K562 (cell line): ENCODE measurements around the gene SPRED2. TPM values are rescaled to one million over a fixed set of nuclear protein-coding genes. Genes with fewer than 3 reads are reported as not detected.
A peak's percentile ranks its signal among the peaks of the same experiment; 100 is the strongest.

ENCODE experiments used
- BCOR ChIP-seq: fragments of 450-650 bp; IDR thresholded peaks from 2 replicates; pipeline ENCODE4 v1.6.1; 2016
- BHLHE40 ChIP-seq: IDR thresholded peaks from 2 replicates; pipeline ENCODE4 v1.6.1; 2011; ENCODE audit warnings: low read length, improper control_type of control experiment
- CHD1 ChIP-seq: fragments of 200-600 bp; sonication (generic); IDR thresholded peaks from one replicate; pipeline ENCODE4 v1.6.1; 2012; ENCODE audit warnings: mild to moderate bottlenecking, moderate library complexity, low read length, inconsistent platforms
- CREB3 ChIP-seq: fragments of 450-650 bp; conservative IDR thresholded peaks from 2 replicates; pipeline ENCODE4 v1.6.1; 2016; ENCODE audit warnings: missing genetic modification characterization, low read depth, mild to moderate bottlenecking, missing compliant biosample characterization, moderate library complexity
- E2F5 ChIP-seq: sonication (generic); formaldehyde crosslinking; IDR thresholded peaks from 2 replicates; pipeline ENCODE4 v1.8.0; 2022; ENCODE audit warnings: mild to moderate bottlenecking, missing genetic modification reagents
- ETV6 ChIP-seq, 3 experiments: fragments of 150-350 bp in 1 of 3; sonication (generic) in 1 of 3; formaldehyde crosslinking in 1 of 3; IDR thresholded peaks; 2 replicates each; pipeline versions ENCODE4 v1.6.1 to v1.8.0; 2014 to 2022; ENCODE audit warnings: borderline replicate concordance in 2 of 3, low read depth in 2 of 3, antibody characterized with exemption in 1 of 3, low read length in 1 of 3, mild to moderate bottlenecking in 1 of 3, missing genetic modification reagents in 1 of 3
- FOSL1 ChIP-seq: fragments of 200-800 bp; sonication (Bioruptor generic); conservative IDR thresholded peaks from 2 replicates; pipeline ENCODE4 v1.6.1; 2016; ENCODE audit warnings: missing genetic modification characterization, missing compliant biosample characterization
- IRF1 ChIP-seq: sonication (generic); formaldehyde crosslinking; IDR thresholded peaks from 2 replicates; pipeline ENCODE4 v1.8.0; 2022; ENCODE audit warnings: missing genetic modification reagents, mild to moderate bottlenecking, borderline replicate concordance
- L3MBTL2 ChIP-seq: fragments of 450-650 bp; IDR thresholded peaks from 2 replicates; pipeline ENCODE4 v1.6.1; 2016; ENCODE audit warnings: mild to moderate bottlenecking, moderate library complexity
- LEF1 ChIP-seq: fragments of 450-650 bp; IDR thresholded peaks from 2 replicates; pipeline ENCODE4 v1.6.1; 2016; ENCODE audit warnings: mild to moderate bottlenecking
- MAZ ChIP-seq, 2 experiments: fragments of 450-650 bp in 1 of 2; sonication (generic) in 1 of 2; formaldehyde crosslinking; IDR thresholded peaks in 1 of 2; conservative IDR thresholded peaks in 1 of 2; 2 replicates each; pipeline versions ENCODE4 v1.4.0 to v1.5.0; 2020; ENCODE audit warnings: mild to moderate bottlenecking in 1 of 2, missing genetic modification reagents in 1 of 2
- MCM7 ChIP-seq, 2 experiments: fragments of 450-650 bp; IDR thresholded peaks; 2 replicates each; pipeline ENCODE4 v1.6.1; 2016 to 2018
- MLX ChIP-seq, 2 experiments: fragments of 450-650 bp in 1 of 2; sonication (generic) in 1 of 2; formaldehyde crosslinking; conservative IDR thresholded peaks; 2 replicates each; pipeline versions ENCODE4 v1.4.0 to v1.8.1; 2020 to 2022; ENCODE audit warnings: mild to moderate bottlenecking in 1 of 2, missing genetic modification reagents in 1 of 2
- MTA2 ChIP-seq: fragments of 450-650 bp; IDR thresholded peaks from 2 replicates; pipeline ENCODE4 v1.6.1; 2016; ENCODE audit warnings: low read depth
- NUFIP1 ChIP-seq: fragments of 450-650 bp; IDR thresholded peaks from 2 replicates; pipeline ENCODE4 v1.6.1; 2018; ENCODE audit not compliant: partially characterized antibody
- PCBP2 ChIP-seq: fragments of 200-400 bp; formaldehyde crosslinking; IDR thresholded peaks from 2 replicates; pipeline ENCODE4 v1.6.1; 2018; ENCODE audit warnings: low read length, low read depth, mild to moderate bottlenecking, moderate library complexity; ENCODE audit not compliant: poor library complexity, severe bottlenecking
- SIN3A ChIP-seq, 2 experiments: fragments of 150-350 bp in 1 of 2; IDR thresholded peaks; 2 replicates each; pipeline ENCODE4 v1.6.1; 2011 to 2016; ENCODE audit warnings: borderline replicate concordance in 2 of 2, low read depth in 2 of 2, low read length in 2 of 2, mild to moderate bottlenecking in 2 of 2, moderate library complexity in 2 of 2; ENCODE audit not compliant: control insufficient read depth in 1 of 2
- TCF7L2 ChIP-seq: fragments of 150-350 bp; IDR thresholded peaks from 2 replicates; pipeline ENCODE4 v1.6.1; 2016; ENCODE audit warnings: low read depth, mild to moderate bottlenecking, low read length, moderate library complexity
- TRIM24 ChIP-seq, 2 experiments: fragments of 450-650 bp; IDR thresholded peaks; 2 replicates each; pipeline ENCODE4 v1.6.1; 2016
- XRCC4 ChIP-seq: IDR thresholded peaks from one replicate; pipeline ENCODE4 v1.6.1; 2011; ENCODE audit not compliant: insufficient read depth, insufficient read length; ENCODE audit errors: extremely low read depth
- ZBTB17 ChIP-seq: fragments of 450-650 bp; formaldehyde crosslinking; IDR thresholded peaks from 2 replicates; pipeline ENCODE4 v1.4.0; 2020; ENCODE audit warnings: mild to moderate bottlenecking
- ZC3H4 ChIP-seq: sonication (generic); formaldehyde crosslinking; IDR thresholded peaks from 2 replicates; pipeline ENCODE4 v1.9.0; 2021; ENCODE audit warnings: missing genetic modification reagents, borderline replicate concordance
- ZNF133 ChIP-seq: fragments of 250-450 bp; sonication (Bioruptor Pico); IDR thresholded peaks from 2 replicates; pipeline ENCODE4 v1.4.0; 2020; ENCODE audit warnings: mild to moderate bottlenecking
- ZNF184 ChIP-seq: sonication (generic); formaldehyde crosslinking; IDR thresholded peaks from 2 replicates; pipeline ENCODE4 v1.5.0; 2020; ENCODE audit warnings: missing genetic modification reagents
- ZNF274 ChIP-seq: IDR thresholded peaks from 2 replicates; pipeline ENCODE4 v1.6.1; 2011; ENCODE audit warnings: low read depth, mild to moderate bottlenecking, low read length, moderate library complexity, borderline replicate concordance
- ZNF79 ChIP-seq: fragments of 250-450 bp; sonication (Bioruptor Pico); IDR thresholded peaks from 2 replicates; pipeline ENCODE4 v1.4.0; 2020; ENCODE audit warnings: low read depth, mild to moderate bottlenecking, moderate library complexity
- polyA plus RNA-seq, 8 experiments: library from polyadenylated mRNA; depleted of rRNA in 4 of 8; stranded (reverse) in 5 of 8; unstranded in 3 of 8; fragments of >200 nt; fragmentation: Nextera tagmentation in 2 of 8; fragmentation: Illumina TruSeq in 1 of 8; extraction: Ambion mirVana in 2 of 8; extraction: Trizol in 1 of 8; gene quantifications; 2 replicates each; pipeline versions ENCODE4 v1.2.1 to v1.2.3, GENCODE V29; 2011 to 2014; ENCODE audit warnings: inconsistent platforms in 1 of 8, missing spikeins in 1 of 8
- total RNA-seq, 7 experiments: library from RNA; depleted of rRNA in 6 of 7; stranded (reverse); fragments of >200 nt in 6 of 7; fragmentation: Illumina TruSeq in 2 of 7; extraction: Trizol in 2 of 7; gene quantifications; 2 replicates each; pipeline versions ENCODE4 v1.2.1 to v1.2.3, GENCODE V29; 2011 to 2021; ENCODE audit warnings: low replicate concordance in 1 of 7

SPRED2 gene
- total and polyA plus RNA-seq, 9 of the 15 experiments (the other 6 are each of a cell fraction or from before 2014, with no cell fraction given) = 4.6 to 50.8 (median 14.1) TPM

- TF ChIP-seq PCBP2 = no peak
- no peak for TF ChIP-seq TCF7L2
- TF ChIP-seq ZBTB17 (CRISPR knock-in tag) = no peak
- TF ChIP-seq E2F5 = no peak
- no peak for TF ChIP-seq MLX (CRISPR knock-in tag; conservative IDR thresholded peaks at IDR 0.05)
- peak; percentile 75 for TF ChIP-seq FOSL1 (tag)
- TF ChIP-seq MAZ (CRISPR knock-in tag; conservative IDR thresholded peaks at IDR 0.05 in 1 of 2, IDR thresholded peaks at IDR 0.05 in 1 of 2) = peak; percentile 8 to 77
- peak; percentile 52 to 53; a peak in 1 of 4 replicates for TF ChIP-seq SIN3A (IDR thresholded peaks at IDR 0.05; ENCODE audit: borderline replicate concordance in 2 of 2, control insufficient read depth in 1 of 2, low read depth in 2 of 2, low read length in 2 of 2)
- no peak for TF ChIP-seq ZNF184 (CRISPR knock-in tag)
- TF ChIP-seq CREB3 (tag) = 0 out of 2 replicates have a peak, but pooled peaks have one; percentile 43
- TF ChIP-seq L3MBTL2 = peak; percentile 42; the same call in 1 of the 2 replicates
- TF ChIP-seq LEF1 = peak; percentile 76
- TF ChIP-seq ZC3H4 = peak; percentile 83; the same call in 1 of the 2 replicates
- TF ChIP-seq BHLHE40 = peak; percentile 76
- TF ChIP-seq ZNF274 = no peak
- TF ChIP-seq NUFIP1 = no peak
- no peak for TF ChIP-seq MCM7 (IDR thresholded peaks at IDR 0.05)
- no peak for TF ChIP-seq ZNF79 (CRISPR knock-in tag)
- TF ChIP-seq CHD1 = no peak
- TF ChIP-seq TRIM24 (IDR thresholded peaks at IDR 0.05) = peak in 1 of 2 experiments; percentile 75; a peak in 2 of 4 replicates
- TF ChIP-seq XRCC4 = no peak
- TF ChIP-seq BCOR = peak; percentile 50; the same call in 1 of the 2 replicates
- no peak for TF ChIP-seq ZNF133 (CRISPR knock-in tag)
- TF ChIP-seq MTA2 = no peak
- TF ChIP-seq IRF1 (CRISPR knock-in tag) = no peak
- peak; percentile 81 to 85 for TF ChIP-seq ETV6 (IDR thresholded peaks at IDR 0.05; ENCODE audit: borderline replicate concordance in 1 of 2, low read depth in 2 of 2, low read length in 1 of 2)
- no peak for TF ChIP-seq ETV6 (CRISPR knock-in tag; IDR thresholded peaks at IDR 0.05; ENCODE audit: borderline replicate concordance)
These were observed 3.9 kb upstream of the SPRED2 start (continued) for GRCh38 chr2:65436169-65436823.
